T-cell (primary cell): ENCODE measurements around the gene PLA2R1. TPM values are rescaled to one million over a fixed set of nuclear protein-coding genes. Genes with fewer than 3 reads are reported as not detected.

Experiments
- ATAC-seq, 4 experiments: fragments of 200-7000 bp in 3 of 4; fragments of 150-1000 bp in 1 of 4; cut with Tn5 transposase; replicated peaks in 1 of 4; 1 replicate in 3 of 4; 2 replicates in 1 of 4; pipeline ENCODE4 v1.10.0; 2021; ENCODE audit warnings: moderate library complexity in 3 of 4, mild to moderate bottlenecking in 2 of 4, moderate number of reproducible peaks in 1 of 4
- CTCF ChIA-PET, 2 donors: fragments of 300-600 bp; sonication (Branson Sonifier 250); formaldehyde crosslinking; loops; one replicate each; lab custom pipeline; 2022; ENCODE audit warnings: antibody characterized with exemption in 2 of 2; lab: Charles Lee
- POLR2A ChIA-PET, 2 donors: fragments of 300-600 bp; sonication (Branson Sonifier 250); formaldehyde crosslinking; loops; one replicate each; lab custom pipeline; 2022; ENCODE audit warnings: antibody characterized with exemption in 2 of 2; lab: Charles Lee
- DNase-seq, 35 experiments: peaks; one replicate each; pipeline versions ENCODE4 v3.0.0 to v3.0.0-alpha.2; 2013 to 2023
- H3K27ac ChIP-seq: one replicate; pipeline ENCODE4 v1.5.1; 2013; ENCODE audit warnings: low read length
- H3K27me3 ChIP-seq, 2 experiments: replicated peaks in 1 of 2; 1 replicate in 1 of 2; 2 replicates in 1 of 2; pipeline versions ENCODE4 v1.6.1 to v1.7.0; 2013; ENCODE audit warnings: low read length in 1 of 2, mixed read lengths in 1 of 2; ENCODE audit not compliant: control insufficient read depth in 2 of 2, insufficient read depth in 2 of 2; ENCODE audit errors: extremely low read depth in 1 of 2
- H3K36me3 ChIP-seq, 2 donors: 1 replicate in 1 of 2; 2 replicates in 1 of 2; pipeline versions ENCODE4 v1.6.1 to v1.7.0; 2013; ENCODE audit warnings: low read length in 1 of 2; ENCODE audit not compliant: control insufficient read depth in 2 of 2, insufficient read depth in 1 of 2; ENCODE audit errors: extremely low read depth in 1 of 2
- H3K4me1 ChIP-seq, 2 experiments: 1 replicate in 1 of 2; 2 replicates in 1 of 2; pipeline versions ENCODE4 v1.6.1 to v1.7.0; 2013; ENCODE audit warnings: low read length in 2 of 2, mixed read lengths in 1 of 2; ENCODE audit not compliant: insufficient read depth in 2 of 2, control insufficient read depth in 1 of 2; ENCODE audit errors: extremely low read depth in 1 of 2
- H3K4me3 ChIP-seq, 2 donors: 1 replicate in 1 of 2; 2 replicates in 1 of 2; pipeline versions ENCODE4 v1.5.1 to v1.7.0; 2013; ENCODE audit warnings: mild to moderate bottlenecking in 2 of 2, low read length in 1 of 2, moderate library complexity in 1 of 2; ENCODE audit not compliant: control insufficient read depth in 1 of 2; ENCODE audit errors: extremely low read depth in 1 of 2
- H3K9me3 ChIP-seq: 2 replicates; pipeline ENCODE4 v1.7.0; 2013
- H3K27ac Mint-ChIP-seq, 2 donors: one replicate each; pipeline ENCODE4 v1.8.0; 2020 to 2021; ENCODE audit warnings: mild to moderate bottlenecking in 2 of 2, mixed read lengths in 2 of 2
- H3K27me3 Mint-ChIP-seq, 2 donors: one replicate each; pipeline ENCODE4 v1.8.0; 2021 to 2022; ENCODE audit warnings: mixed read lengths in 2 of 2
- H3K36me3 Mint-ChIP-seq: one replicate; pipeline ENCODE4 v1.8.0; 2021; ENCODE audit warnings: mixed read lengths
- H3K4me1 Mint-ChIP-seq, 3 donors: one replicate each; pipeline ENCODE4 v1.8.0; 2020 to 2022; ENCODE audit warnings: mixed read lengths in 3 of 3, mild to moderate bottlenecking in 1 of 3
- H3K4me3 Mint-ChIP-seq, 3 donors: one replicate each; pipeline ENCODE4 v1.8.0; 2020 to 2022; ENCODE audit warnings: mild to moderate bottlenecking in 3 of 3, mixed read lengths in 3 of 3, moderate library complexity in 3 of 3
- H3K9me3 Mint-ChIP-seq, 3 donors: one replicate each; pipeline ENCODE4 v1.8.0; 2020 to 2022; ENCODE audit warnings: mixed read lengths in 3 of 3
- WGBS: methylation state at CpG from one replicate; pipeline ENCODE4 v1.1.5; 2013; ENCODE audit warnings: missing lambda C conversion rate; ENCODE audit not compliant: insufficient coverage; 5-methylcytosine and 5-hydroxymethylcytosine counted together
- total RNA-seq, 35 experiments: library from RNA in 6 of 35; stranded (reverse) in 6 of 35; fragments of 120-200 nt in 1 of 35; gene quantifications; one replicate each; pipeline versions ENCODE4 v1.2.1 to v1.2.4 and lab custom pipeline; 2013 to 2026

PLA2R1 gene
- total RNA-seq, 5 donors from 2014 or later (not counting 1 experiment from before 2014, with no cell fraction given), result 0.20 TPM; not detected in 4

GRCh38 chr2:159961451-159961850 lies 101.0 kb downstream of the PLA2R1 start:
- WGBS, result 20% methylated on average over 1 of the region's 4 CpGs
- DNase-seq (no peak), ATAC-seq (no peak)
- POLR2A ChIA-PET, result no interaction called here
- peaks cover 10 to 11% of the 10 kb centered on the region in 2 donors for H3K27me3 Mint-ChIP-seq
- Histone ChIP-seq H3K36me3 (no peaks in the 10 kb centered on the region), H3K27me3 (no peaks in the 10 kb centered on the region), H3K4me1 (no peaks in the 10 kb centered on the region), H3K4me3 (no peak overlapping the region), H3K9me3 (no peaks in the 10 kb centered on the region), H3K27ac (no peak overlapping the region)
- CTCF ChIA-PET, result no interaction called here
- H3K4me3 Mint-ChIP-seq, result no peak overlapping the region
- H3K36me3 Mint-ChIP-seq, result no peaks in the 10 kb centered on the region
- H3K4me1 Mint-ChIP-seq, result no peaks in the 10 kb centered on the region
- H3K27ac Mint-ChIP-seq, result no peak overlapping the region
- H3K9me3 Mint-ChIP-seq, result no peaks in the 10 kb centered on the region

DNA sequence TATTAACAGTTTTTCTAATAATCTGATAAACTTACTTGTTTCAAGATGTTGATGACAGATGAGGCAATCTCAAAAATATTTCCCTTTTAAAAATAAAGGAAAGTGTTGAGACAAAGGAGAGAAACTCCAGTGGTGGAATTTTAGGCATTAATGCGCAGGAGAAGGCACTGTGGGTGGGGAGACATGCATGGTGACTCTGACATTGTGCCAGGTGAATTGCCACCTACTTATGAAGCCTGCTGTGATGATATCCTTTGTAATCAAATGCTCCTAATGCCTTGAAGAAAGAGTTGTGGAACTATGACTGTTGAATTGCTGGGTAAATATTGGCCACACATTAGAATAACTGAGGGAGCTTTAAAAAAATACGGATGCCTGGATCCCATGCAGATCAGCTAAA lies 101.4 kb downstream of the PLA2R1 start:
- WGBS, result 90% methylated on average over 2 of the region's 2 CpGs
- POLR2A ChIA-PET, result no interaction called here
- H3K4me3 ChIP-seq, result no peak overlapping the region

GRCh38 chr2:159960414-159960813 lies 102.0 kb downstream of the PLA2R1 start:
- H3K9me3 ChIP-seq, result no peaks in the 10 kb centered on the region
- Mint-ChIP-seq H3K27me3 (peaks cover 10 to 11% of the 10 kb centered on the region in 2 donors), H3K36me3 (no peaks in the 10 kb centered on the region), H3K4me1 (no peaks in the 10 kb centered on the region), H3K4me3 (no peak overlapping the region), H3K27ac (no peak overlapping the region), H3K9me3 (no peaks in the 10 kb centered on the region)
- H3K27ac ChIP-seq, result no peak overlapping the region
- no peak overlapping the region for H3K4me3 ChIP-seq
- CTCF ChIA-PET, result no interaction called here
- no peaks in the 10 kb centered on the region for H3K4me1 ChIP-seq
- H3K27me3 ChIP-seq, result no peaks in the 10 kb centered on the region
- no peak for ATAC-seq
- no CpG with 5 or more reads among the region's 2 CpGs for WGBS
- DNase-seq, result no peak
- no peaks in the 10 kb centered on the region for H3K36me3 ChIP-seq
- POLR2A ChIA-PET, result no interaction called here

More for the DNA sequence above, 101.4 kb downstream of the PLA2R1 start:
- no peaks in the 10 kb centered on the region for H3K36me3 ChIP-seq
- no peaks in the 10 kb centered on the region for H3K4me1 Mint-ChIP-seq
- CTCF ChIA-PET, result no interaction called here
- no peak for DNase-seq
- no peaks in the 10 kb centered on the region for H3K9me3 Mint-ChIP-seq
- no peaks in the 10 kb centered on the region for H3K4me1 ChIP-seq
- no peak overlapping the region for H3K27ac ChIP-seq
- no peak for ATAC-seq
- no peak overlapping the region for H3K4me3 Mint-ChIP-seq
- H3K9me3 ChIP-seq, result no peaks in the 10 kb centered on the region
- no peaks in the 10 kb centered on the region for H3K36me3 Mint-ChIP-seq
- H3K27me3 Mint-ChIP-seq, result peaks cover 10 to 11% of the 10 kb centered on the region in 2 donors
- no peaks in the 10 kb centered on the region for H3K27me3 ChIP-seq
- no peak overlapping the region for H3K27ac Mint-ChIP-seq

- CTCF ChIA-PET, result no interaction called here
- WGBS, result 83% methylated on average over 1 of the region's 3 CpGs
- H3K4me3 ChIP-seq, result no peak overlapping the region
- Mint-ChIP-seq H3K27ac (no peak overlapping the region), H3K27me3 (peaks cover 13% of the 10 kb centered on the region in 2 donors), H3K36me3 (no peaks in the 10 kb centered on the region), H3K9me3 (no peaks in the 10 kb centered on the region), H3K4me1 (no peaks in the 10 kb centered on the region), H3K4me3 (no peak overlapping the region)
- POLR2A ChIA-PET, result no interaction called here
- H3K27me3 ChIP-seq, result no peaks in the 10 kb centered on the region
- no peak overlapping the region for H3K27ac ChIP-seq
- DNase-seq, result no peak
- no peaks in the 10 kb centered on the region for H3K4me1 ChIP-seq
- no peak for ATAC-seq
- no peaks in the 10 kb centered on the region for H3K9me3 ChIP-seq
- H3K36me3 ChIP-seq, result no peaks in the 10 kb centered on the region
Observed at GRCh38 chr2:159959136-159959535, 103.3 kb downstream of the PLA2R1 start.

DNA sequence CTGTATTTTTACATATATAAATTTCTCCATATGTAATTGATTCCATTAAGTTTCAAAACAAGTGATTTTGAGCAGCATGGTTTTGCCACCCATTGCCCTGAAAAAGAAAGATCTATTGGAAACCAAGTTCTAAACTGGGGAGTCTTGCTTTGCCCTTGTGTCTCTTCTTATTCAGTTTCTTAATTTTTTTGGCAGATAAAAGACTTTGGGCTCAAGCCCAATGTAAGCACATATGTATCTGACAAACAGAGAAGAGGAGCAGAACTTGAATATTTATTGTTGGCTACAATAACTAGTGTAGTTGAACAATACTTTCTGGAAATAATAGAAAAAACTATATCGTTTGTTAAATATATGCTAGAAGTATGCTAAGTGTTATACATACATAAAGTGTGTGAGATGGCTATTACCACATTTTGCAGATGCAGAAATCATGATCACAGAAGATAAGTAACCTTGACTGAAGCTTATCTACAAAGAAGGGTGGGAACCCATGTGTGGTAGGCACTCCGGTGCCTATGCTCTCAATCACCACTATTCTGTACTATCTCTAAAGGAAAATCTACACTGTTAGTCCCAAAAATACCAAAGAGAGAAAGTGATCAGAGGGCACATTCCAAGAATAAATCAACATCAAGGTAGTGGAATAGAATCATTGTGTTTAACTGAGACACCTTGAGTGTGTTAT lies 109.1 kb downstream of the PLA2R1 start:
- Histone ChIP-seq H3K36me3 (no peaks in the 10 kb centered on the region), H3K4me1 (no peaks in the 10 kb centered on the region), H3K9me3 (no peaks in the 10 kb centered on the region), H3K27ac (no peak overlapping the region), H3K27me3 (no peaks in the 10 kb centered on the region), H3K4me3 (no peak overlapping the region)
- ATAC-seq (no peak), DNase-seq (no peak)
- no peak overlapping the region for H3K27ac Mint-ChIP-seq
- no CpG with 5 or more reads among the region's 2 CpGs for WGBS
- no peaks in the 10 kb centered on the region for H3K4me1 Mint-ChIP-seq
- H3K9me3 Mint-ChIP-seq, result no peaks in the 10 kb centered on the region
- H3K4me3 Mint-ChIP-seq, result no peak overlapping the region
- peaks cover 16 to 18% of the 10 kb centered on the region in 2 donors for H3K27me3 Mint-ChIP-seq
- CTCF ChIA-PET, result no interaction called here
- POLR2A ChIA-PET, result no interaction called here
- H3K36me3 Mint-ChIP-seq, result no peaks in the 10 kb centered on the region

- peaks cover 12 to 14% of the 10 kb centered on the region in 2 donors for H3K27me3 Mint-ChIP-seq
- no peak overlapping the region for H3K27ac ChIP-seq
- WGBS, result no CpG with 5 or more reads among the region's 1 CpG
Observed at GRCh38 chr2:159946326-159946999, 116.0 kb downstream of the PLA2R1 start.

More at GRCh38 chr2:159946326-159946999, 116.0 kb downstream of the PLA2R1 start:
- no peak overlapping the region for H3K4me3 Mint-ChIP-seq
- CTCF ChIA-PET, result no interaction called here
- H3K27me3 ChIP-seq, result no peaks in the 10 kb centered on the region
- H3K36me3 Mint-ChIP-seq, result no peaks in the 10 kb centered on the region
- H3K4me1 ChIP-seq, result no peaks in the 10 kb centered on the region
- H3K9me3 ChIP-seq, result no peaks in the 10 kb centered on the region
- no peak for DNase-seq
- H3K36me3 ChIP-seq, result no peaks in the 10 kb centered on the region
- ATAC-seq, result no peak
- no peaks in the 10 kb centered on the region for H3K4me1 Mint-ChIP-seq
- H3K27ac Mint-ChIP-seq, result no peak overlapping the region
- POLR2A ChIA-PET, result no interaction called here
- H3K9me3 Mint-ChIP-seq, result no peaks in the 10 kb centered on the region
- H3K4me3 ChIP-seq, result no peak overlapping the region
